ENCODE measurements around the gene ARRDC5.

- no peak for TF ChIP-seq POU5F1 (IDR thresholded peaks at IDR 0.05; ENCODE audit: low read depth, low read length)
- TF ChIP-seq CTCF (IDR thresholded peaks at IDR 0.05; ENCODE audit: control extremely low read depth in 1 of 3, insufficient read depth in 1 of 3, low read depth in 1 of 3, low read length in 3 of 3), result no peak
- no peak for TF ChIP-seq POLR2AphosphoS5 (IDR thresholded peaks at IDR 0.05; ENCODE audit: low read depth, low read length)
- TF ChIP-seq POLR2A (IDR thresholded peaks at IDR 0.05; ENCODE audit: control extremely low read depth in 1 of 2, low read depth in 2 of 2, low read length in 2 of 2), result no peak
- no peak for TF ChIP-seq SP1 (IDR thresholded peaks at IDR 0.05; ENCODE audit: low read depth, low read length)
- TF ChIP-seq EP300 (IDR thresholded peaks at IDR 0.05; ENCODE audit: borderline replicate concordance in 1 of 2, low read depth in 2 of 2, low read length in 2 of 2), result no peak
- no peak for TF ChIP-seq EZH2 (IDR thresholded peaks at IDR 0.05; ENCODE audit: low read depth, low read length, severe bottlenecking)
- TF ChIP-seq JUND (IDR thresholded peaks at IDR 0.05; ENCODE audit: low read length), result no peak
- TF ChIP-seq CEBPB (IDR thresholded peaks at IDR 0.05; ENCODE audit: low read depth, low read length), result no peak
- no peak for TF ChIP-seq GABPA (IDR thresholded peaks at IDR 0.05; ENCODE audit: borderline replicate concordance, insufficient read depth, low read length)
- TF ChIP-seq RNF2 (IDR thresholded peaks at IDR 0.05; ENCODE audit: borderline replicate concordance, low read depth, low read length, missing control alignments, poor library complexity, severe bottlenecking), result no peak
- no peak for TF ChIP-seq USF2 (IDR thresholded peaks at IDR 0.05; ENCODE audit: low read length)
These were observed 55.3 kb downstream of the ARRDC5 start for GRCh38 chr19:4847190-4847973.

Measured in H1 (cell line).